Esophagus muscularis mucosa (tissue), 4 donors: ENCODE results near the gene MAD1L1. TPM values are rescaled to one million over a fixed set of nuclear protein-coding genes. Genes with fewer than 3 reads are reported as not detected.

Experiments
- DNase-seq: peaks from one replicate; pipeline ENCODE4 v3.0.0-alpha.2; 2017; ENCODE audit errors: extremely low spot score
- H3K27ac ChIP-seq, 4 donors: fragments of 200-600 bp; sonication (generic); replicated peaks in 1 of 4; 1 replicate in 3 of 4; 2 replicates in 1 of 4; pipeline ENCODE4 v1.5.1; 2016 to 2019; ENCODE audit warnings: mild to moderate bottlenecking in 1 of 4
- H3K27me3 ChIP-seq, 4 donors: fragments of 200-600 bp; sonication (generic); one replicate each; pipeline versions ENCODE4 v1.5.1 to v1.6.0; 2016 to 2019
- H3K36me3 ChIP-seq, 4 donors: fragments of 200-600 bp; sonication (generic); one replicate each; pipeline ENCODE4 v1.5.1; 2016 to 2019
- H3K4me1 ChIP-seq, 4 donors: fragments of 200-600 bp; sonication (generic); one replicate each; pipeline ENCODE4 v1.5.1; 2016 to 2019
- H3K4me3 ChIP-seq, 4 donors: fragments of 200-600 bp; sonication (generic); 1 replicate in 2 of 4; 2 replicates in 2 of 4; pipeline ENCODE4 v1.5.1; 2016 to 2019; ENCODE audit warnings: mild to moderate bottlenecking in 4 of 4, moderate library complexity in 1 of 4
- H3K9me3 ChIP-seq, 4 donors: fragments of 200-600 bp; sonication (generic); 1 replicate in 3 of 4; 2 replicates in 1 of 4; pipeline ENCODE4 v1.5.1; 2016 to 2019
- EP300 ChIP-seq: sonication (generic); formaldehyde crosslinking; IDR thresholded peaks from one replicate; pipeline ENCODE4 v1.6.1; 2017; ENCODE audit warnings: antibody characterized with exemption
- POLR2A ChIP-seq: fragments of 450-650 bp; IDR thresholded peaks from one replicate; pipeline ENCODE4 v1.6.1; 2017; ENCODE audit warnings: antibody characterized with exemption, moderate library complexity, mild to moderate bottlenecking, low read depth
- POLR2AphosphoS5 ChIP-seq, 2 donors: sonication (generic); formaldehyde crosslinking; IDR thresholded peaks; one replicate each; pipeline ENCODE4 v1.6.1; 2017; ENCODE audit warnings: antibody characterized with exemption in 2 of 2
- WGBS: methylation state at CpG from one replicate; pipeline ENCODE4 v1.1.5; 2018; 5-methylcytosine and 5-hydroxymethylcytosine counted together
- intact Hi-C: fragments of 100-400 bp; cut with DNase I; formaldehyde crosslinking; loops from one replicate; pipeline ENCODE4 v1.15.1; 2023
- total RNA-seq, 4 donors: library from RNA; depleted of rRNA; stranded (reverse); fragments of >200 nt; gene quantifications; one replicate each; pipeline versions ENCODE4 v1.1.0 to v1.2.1, GENCODE V29; 2016
- TF ChIP-seq, protein P1 (sequence below), 3 experiments: fragments of 200-600 bp in 2 of 3; fragments of 450-650 bp in 1 of 3; sonication (generic) in 2 of 3; IDR thresholded peaks; one replicate each; pipeline ENCODE4 v1.5.1; 2017 to 2019; ENCODE audit warnings: antibody characterized with exemption in 3 of 3, mild to moderate bottlenecking in 2 of 3, moderate library complexity in 1 of 3

MAD1L1 gene
- total RNA-seq, 4 donors from 2014 or later: 22.2 to 33.1 (median 29.5) TPM

DNA sequence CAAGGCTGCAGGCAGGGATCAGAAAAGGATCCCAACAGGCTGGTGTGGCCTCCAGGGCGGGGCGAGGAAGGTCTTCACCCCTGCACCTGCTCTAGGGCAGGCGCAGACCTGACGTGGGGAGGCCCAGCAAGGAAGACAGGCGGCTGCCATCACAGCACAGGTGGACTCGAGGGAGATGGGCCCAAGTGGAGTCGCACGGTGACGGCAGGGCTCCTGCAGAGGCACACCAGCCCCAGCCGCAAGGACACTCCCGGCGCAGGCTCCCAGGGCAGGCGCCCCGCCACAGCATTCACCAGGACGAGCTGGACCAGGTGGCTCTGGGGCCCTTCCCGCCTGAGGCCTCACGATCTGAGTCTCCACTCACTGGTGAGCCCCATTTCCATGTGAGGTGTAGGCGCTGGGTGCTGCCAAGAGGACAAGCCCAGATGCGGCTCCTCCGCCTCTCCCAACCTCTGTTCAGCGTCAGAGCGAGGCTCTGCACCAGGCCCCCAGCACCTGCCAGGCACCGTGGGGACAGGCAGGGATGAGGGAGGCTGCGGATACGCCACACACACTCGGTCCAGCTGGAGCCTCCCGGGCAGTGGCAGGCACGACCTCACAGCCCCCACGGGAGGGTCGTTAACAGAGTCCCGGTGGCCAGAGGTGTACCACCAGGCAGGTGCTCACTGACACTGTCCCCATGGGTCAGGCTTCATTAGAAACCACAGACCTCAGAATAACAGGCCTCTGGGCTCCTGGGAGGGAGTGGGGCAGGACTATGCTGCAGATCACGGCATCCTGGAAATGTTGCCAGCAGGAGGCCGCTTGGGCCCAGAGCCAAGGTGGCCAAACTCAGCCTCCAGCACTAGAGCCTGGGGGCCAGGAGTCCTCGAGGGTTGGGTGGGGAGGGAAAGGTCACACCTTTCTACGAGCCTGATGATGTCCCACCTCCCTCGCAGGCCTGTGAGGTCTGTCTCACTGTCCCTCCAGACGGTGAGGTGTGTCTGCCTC lies 111.6 kb downstream of the MAD1L1 start:
- peaks cover 0 to 36% (median 15%) of the 10 kb centered on the region in 4 donors for H3K36me3 ChIP-seq
- intact Hi-C loops: no loop called here
- WGBS: 79% methylated on average over 27 of the region's 37 CpGs
- TF ChIP-seq POLR2A (no peak), EP300 (no peak), POLR2AphosphoS5 (IDR thresholded peaks at IDR 0.05) (no peak)
- TF ChIP-seq, protein P1, sequence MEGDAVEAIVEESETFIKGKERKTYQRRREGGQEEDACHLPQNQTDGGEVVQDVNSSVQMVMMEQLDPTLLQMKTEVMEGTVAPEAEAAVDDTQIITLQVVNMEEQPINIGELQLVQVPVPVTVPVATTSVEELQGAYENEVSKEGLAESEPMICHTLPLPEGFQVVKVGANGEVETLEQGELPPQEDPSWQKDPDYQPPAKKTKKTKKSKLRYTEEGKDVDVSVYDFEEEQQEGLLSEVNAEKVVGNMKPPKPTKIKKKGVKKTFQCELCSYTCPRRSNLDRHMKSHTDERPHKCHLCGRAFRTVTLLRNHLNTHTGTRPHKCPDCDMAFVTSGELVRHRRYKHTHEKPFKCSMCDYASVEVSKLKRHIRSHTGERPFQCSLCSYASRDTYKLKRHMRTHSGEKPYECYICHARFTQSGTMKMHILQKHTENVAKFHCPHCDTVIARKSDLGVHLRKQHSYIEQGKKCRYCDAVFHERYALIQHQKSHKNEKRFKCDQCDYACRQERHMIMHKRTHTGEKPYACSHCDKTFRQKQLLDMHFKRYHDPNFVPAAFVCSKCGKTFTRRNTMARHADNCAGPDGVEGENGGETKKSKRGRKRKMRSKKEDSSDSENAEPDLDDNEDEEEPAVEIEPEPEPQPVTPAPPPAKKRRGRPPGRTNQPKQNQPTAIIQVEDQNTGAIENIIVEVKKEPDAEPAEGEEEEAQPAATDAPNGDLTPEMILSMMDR (IDR thresholded peaks at IDR 0.05): no peak
- no peaks in the 10 kb centered on the region for H3K9me3 ChIP-seq
- no peak overlapping the region for H3K27ac ChIP-seq
- H3K4me3 ChIP-seq: no peak overlapping the region
- no peaks in the 10 kb centered on the region for H3K27me3 ChIP-seq
- H3K4me1 ChIP-seq: peaks cover 25 to 43% (median 34%) of the 10 kb centered on the region in 4 donors
- DNase-seq: no peak

GRCh38 chr7:2120251-2120660 lies 112.5 kb downstream of the MAD1L1 start:
- Histone ChIP-seq H3K4me1 (peaks cover 34 to 51% (median 42%) of the 10 kb centered on the region in 4 donors), H3K4me3 (no peak overlapping the region), H3K9me3 (no peaks in the 10 kb centered on the region), H3K36me3 (peaks cover 0 to 28% (median 9%) of the 10 kb centered on the region in 4 donors), H3K27me3 (no peaks in the 10 kb centered on the region), H3K27ac (no peak overlapping the region)
- intact Hi-C loops: no loop called here
- TF ChIP-seq POLR2A (no peak), POLR2AphosphoS5 (IDR thresholded peaks at IDR 0.05) (no peak), EP300 (no peak)
- TF ChIP-seq, protein P1 (IDR thresholded peaks at IDR 0.05): no peak
- 76% methylated on average over 10 of the region's 12 CpGs for WGBS
- DNase-seq: no peak

DNA sequence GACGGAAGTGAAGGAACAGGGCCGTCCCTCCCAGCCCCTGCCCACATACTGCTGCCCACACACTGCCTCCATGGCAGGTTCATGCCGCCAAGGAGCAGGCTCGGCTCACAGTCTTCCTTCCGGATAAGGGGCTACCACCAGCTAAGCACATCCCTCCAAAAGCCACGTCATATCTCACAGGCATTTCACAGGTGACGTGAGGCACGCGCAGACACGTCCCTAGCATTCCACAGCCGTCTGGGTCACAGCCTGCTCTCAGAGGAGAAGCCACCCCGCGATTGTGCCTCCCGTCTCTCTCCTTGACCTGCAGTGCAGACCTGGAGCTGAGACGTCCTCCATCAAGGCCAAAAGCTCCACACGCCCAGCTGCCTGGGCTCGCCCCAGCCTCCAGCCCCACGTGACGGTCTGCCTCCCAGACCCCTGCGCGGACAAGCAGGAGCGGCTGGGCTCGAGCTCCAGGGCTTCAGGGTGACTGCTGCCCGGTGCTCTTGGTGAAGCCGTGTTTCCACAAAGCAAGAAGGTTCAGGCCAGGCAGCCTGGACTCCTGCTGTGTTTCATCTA lies 114.0 kb downstream of the MAD1L1 start:
- no peak overlapping the region for H3K27ac ChIP-seq
- no peaks in the 10 kb centered on the region for H3K9me3 ChIP-seq
- H3K27me3 ChIP-seq: no peaks in the 10 kb centered on the region
- intact Hi-C loops: no loop called here
- TF ChIP-seq, protein P1 (IDR thresholded peaks at IDR 0.05): no peak
- TF ChIP-seq EP300 (no peak), POLR2A (no peak), POLR2AphosphoS5 (IDR thresholded peaks at IDR 0.05) (no peak)
- H3K36me3 ChIP-seq: peaks cover 0 to 20% (median 6%) of the 10 kb centered on the region in 4 donors
- no peak overlapping the region for H3K4me3 ChIP-seq
- 94% methylated on average over 15 of the region's 25 CpGs for WGBS
- H3K4me1 ChIP-seq: peaks cover 36 to 57% (median 44%) of the 10 kb centered on the region in 4 donors
- DNase-seq: no peak

- Histone ChIP-seq H3K4me3 (no peak overlapping the region), H3K27me3 (no peaks in the 10 kb centered on the region), H3K27ac (no peak overlapping the region), H3K9me3 (no peaks in the 10 kb centered on the region), H3K36me3 (peaks cover 0 to 14% (median 4%) of the 10 kb centered on the region in 4 donors), H3K4me1 (peaks cover 36 to 57% (median 44%) of the 10 kb centered on the region in 4 donors)
- 100% methylated on average over 1 of the region's 11 CpGs for WGBS
- TF ChIP-seq POLR2A: no peak
- TF ChIP-seq EP300: no peak
- TF ChIP-seq, protein P1 (IDR thresholded peaks at IDR 0.05): no peak
- TF ChIP-seq POLR2AphosphoS5 (IDR thresholded peaks at IDR 0.05): no peak
- intact Hi-C loops: no loop called here
- no peak for DNase-seq
These were observed 114.7 kb downstream of the MAD1L1 start for GRCh38 chr7:2118056-2118455.
